HepG2 (cell line): ENCODE data around the gene UBE2O. TPM values are rescaled to one million over a fixed set of nuclear protein-coding genes. Genes with fewer than 3 reads are reported as not detected.

ENCODE experiments used
- ATF1 ChIP-seq: IDR thresholded peaks from 2 replicates; pipeline ENCODE4 v1.6.1; 2016; ENCODE audit warnings: mild to moderate bottlenecking, control low read depth
- GFI1 ChIP-seq: sonication (generic); formaldehyde crosslinking; IDR thresholded peaks from 2 replicates; pipeline ENCODE4 v1.5.0; 2020; ENCODE audit warnings: missing genetic modification reagents, mild to moderate bottlenecking, borderline replicate concordance
- HDAC2 ChIP-seq: sonication (generic); formaldehyde crosslinking; IDR thresholded peaks from 2 replicates; pipeline ENCODE4 v1.4.0; 2020; ENCODE audit warnings: missing genetic modification reagents
- HDAC6 ChIP-seq: fragments of 200-600 bp; sonication (generic); IDR thresholded peaks from 2 replicates; pipeline ENCODE4 v1.7.0; 2017; ENCODE audit warnings: mild to moderate bottlenecking, antibody characterized with exemption, low read length, low read depth
- HNRNPH1 ChIP-seq: fragments of 200-400 bp; formaldehyde crosslinking; optimal IDR thresholded peaks from 2 replicates; pipeline ENCODE3; 2017; ENCODE audit warnings: mild to moderate bottlenecking, low read depth, low read length
- MTF2 ChIP-seq: sonication (generic); formaldehyde crosslinking; IDR thresholded peaks from 2 replicates; pipeline ENCODE4 v1.5.0; 2020; ENCODE audit warnings: missing genetic modification reagents, borderline replicate concordance
- REST ChIP-seq, 2 experiments: IDR thresholded peaks; 2 replicates each; pipeline ENCODE4 v1.6.1; 2011 to 2012; ENCODE audit warnings: low read length in 2 of 2, borderline replicate concordance in 1 of 2, low read depth in 1 of 2, mild to moderate bottlenecking in 1 of 2, moderate library complexity in 1 of 2
- SIX4 ChIP-seq: sonication (generic); formaldehyde crosslinking; IDR thresholded peaks from 2 replicates; pipeline ENCODE4 v1.4.0; 2020; ENCODE audit warnings: missing genetic modification reagents
- SRF ChIP-seq: IDR thresholded peaks from 2 replicates; pipeline ENCODE4 v1.6.1; 2011; ENCODE audit warnings: mild to moderate bottlenecking, low read depth, low read length, moderate library complexity
- SRSF9 ChIP-seq: fragments of 200-400 bp; formaldehyde crosslinking; IDR thresholded peaks from 2 replicates; pipeline ENCODE4 v1.6.1; 2018; ENCODE audit warnings: borderline replicate concordance, mild to moderate bottlenecking, low read depth, low read length; ENCODE audit not compliant: insufficient read depth, poor library complexity, severe bottlenecking
- THYN1 ChIP-seq: sonication (generic); formaldehyde crosslinking; IDR thresholded peaks from 2 replicates; pipeline ENCODE4 v1.8.1; 2023; ENCODE audit warnings: low read depth, mild to moderate bottlenecking, moderate library complexity, missing genetic modification reagents, borderline replicate concordance
- USF2 ChIP-seq, 2 experiments: sonication (generic) in 1 of 2; formaldehyde crosslinking in 1 of 2; IDR thresholded peaks; 2 replicates each; pipeline versions ENCODE4 v1.5.1 to v1.6.1; 2011 to 2020; ENCODE audit warnings: borderline replicate concordance in 1 of 2, low read depth in 1 of 2, low read length in 1 of 2, mild to moderate bottlenecking in 1 of 2, missing genetic modification reagents in 1 of 2, moderate library complexity in 1 of 2
- ZBTB3 ChIP-seq: sonication (generic); formaldehyde crosslinking; IDR thresholded peaks from 2 replicates; pipeline ENCODE4 v1.4.0; 2020; ENCODE audit warnings: low read depth, mild to moderate bottlenecking, moderate library complexity, missing genetic modification reagents, borderline replicate concordance
- ZBTB7A ChIP-seq: sonication (generic); formaldehyde crosslinking; IDR thresholded peaks from 2 replicates; pipeline ENCODE4 v1.8.0; 2022; ENCODE audit warnings: mild to moderate bottlenecking, missing genetic modification reagents
- ZFP62 ChIP-seq: sonication (generic); formaldehyde crosslinking; IDR thresholded peaks from 2 replicates; pipeline ENCODE4 v1.4.0; 2020; ENCODE audit warnings: missing genetic modification reagents
- ZNF232 ChIP-seq: sonication (generic); formaldehyde crosslinking; IDR thresholded peaks from 2 replicates; pipeline ENCODE4 v1.4.0; 2020; ENCODE audit warnings: missing genetic modification reagents, borderline replicate concordance
- ZNF354B ChIP-seq: sonication (generic); formaldehyde crosslinking; IDR thresholded peaks from 2 replicates; pipeline ENCODE4 v1.8.0; 2022; ENCODE audit warnings: mild to moderate bottlenecking, missing genetic modification reagents
- ZNF430 ChIP-seq: sonication (generic); formaldehyde crosslinking; IDR thresholded peaks from 2 replicates; pipeline ENCODE4 v1.9.0; 2021; ENCODE audit warnings: mild to moderate bottlenecking, missing genetic modification reagents
- ZNF562 ChIP-seq: sonication (generic); formaldehyde crosslinking; IDR thresholded peaks from 2 replicates; pipeline ENCODE4 v1.8.0; 2022; ENCODE audit warnings: missing genetic modification reagents, borderline replicate concordance
- polyA plus RNA-seq, 8 experiments: library from polyadenylated mRNA; depleted of rRNA in 3 of 8; stranded (reverse) in 7 of 8; unstranded in 1 of 8; fragments of >200 nt; fragmentation: Illumina TruSeq in 4 of 8; extraction: Trizol in 4 of 8; gene quantifications; 2 replicates each; pipeline versions ENCODE4 v1.2.1 to v1.2.3, GENCODE V29; 2011 to 2016; ENCODE audit warnings: low read depth in 4 of 8, missing spikeins in 1 of 8, mixed read lengths in 1 of 8; ENCODE audit not compliant: insufficient read depth in 1 of 8
- total RNA-seq, 5 experiments: library from RNA; depleted of rRNA; stranded (reverse); fragments of >200 nt; fragmentation: Illumina TruSeq; extraction: Trizol; gene quantifications; 2 replicates each; pipeline ENCODE4 v1.2.3, GENCODE V29; 2016; ENCODE audit warnings: low read depth in 1 of 5
- TF ChIP-seq, protein P1 (sequence below): IDR thresholded peaks from 2 replicates; pipeline ENCODE4 v1.6.1; 2016; ENCODE audit warnings: missing genetic modification reagents, missing compliant biosample characterization
- TF ChIP-seq, protein P2 (sequence below): sonication (generic); formaldehyde crosslinking; IDR thresholded peaks from 2 replicates; pipeline ENCODE4 v1.9.0; 2022; ENCODE audit warnings: low read depth, missing genetic modification reagents
- TF ChIP-seq, protein P3 (sequence below): sonication (generic); formaldehyde crosslinking; IDR thresholded peaks from 2 replicates; pipeline ENCODE4 v1.4.0; 2020; ENCODE audit warnings: missing genetic modification reagents

The UBE2O gene
- total and polyA plus RNA-seq, 2 of the 13 experiments (the other 11 are each of a cell fraction or from before 2014, with no cell fraction given): 21.5 to 23.5 TPM

DNA sequence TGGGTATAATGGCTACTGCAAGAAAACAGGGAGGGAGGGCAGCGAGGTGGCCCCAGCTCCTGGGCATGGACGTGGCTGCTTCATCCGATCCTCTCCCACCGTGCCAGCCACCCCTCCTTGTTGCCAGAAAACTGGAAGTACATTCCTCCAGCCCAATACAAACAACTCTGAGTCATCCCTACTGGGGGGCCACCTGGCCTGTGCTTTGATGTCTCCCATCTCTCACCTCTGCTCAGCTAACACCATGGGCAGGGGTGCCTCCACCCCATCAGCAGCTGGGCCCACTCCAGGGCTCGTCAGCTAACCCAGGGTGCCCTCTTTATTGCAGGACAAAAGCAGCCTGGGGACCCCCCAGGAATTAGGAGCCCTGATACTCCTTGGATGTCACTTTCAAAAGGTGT is 46.3 kb upstream of the UBE2O start (continued):
- TF ChIP-seq HDAC6 (no peak), ZBTB7A (0 out of 2 replicates have a peak, but pooled peaks have one; percentile 57), ZNF430 (CRISPR knock-in tag) (0 out of 2 replicates have a peak, but pooled peaks have one; percentile 67), ZFP62 (CRISPR knock-in tag) (no peak), USF2 (IDR thresholded peaks at IDR 0.05; ENCODE audit: low read depth, low read length) (no peak), USF2 (CRISPR knock-in tag; IDR thresholded peaks at IDR 0.05; ENCODE audit: borderline replicate concordance) (no peak), HNRNPH1 (peak; percentile 33), ZNF562 (no peak), REST (IDR thresholded peaks at IDR 0.05; ENCODE audit: borderline replicate concordance in 1 of 2, low read depth in 1 of 2, low read length in 2 of 2) (no peak), HDAC2 (peak; percentile 95), ZBTB3 (CRISPR knock-in tag) (0 out of 2 replicates have a peak, but pooled peaks have one; percentile 78), SIX4 (CRISPR knock-in tag) (no peak), THYN1 (CRISPR knock-in tag) (no peak), ZNF232 (peak; percentile 88), SRSF9 (no peak), ZNF354B (CRISPR knock-in tag) (no peak), ATF1 (no peak), GFI1 (CRISPR knock-in tag) (no peak), SRF (no peak), MTF2 (CRISPR knock-in tag) (no peak)
- TF ChIP-seq, protein P1, sequence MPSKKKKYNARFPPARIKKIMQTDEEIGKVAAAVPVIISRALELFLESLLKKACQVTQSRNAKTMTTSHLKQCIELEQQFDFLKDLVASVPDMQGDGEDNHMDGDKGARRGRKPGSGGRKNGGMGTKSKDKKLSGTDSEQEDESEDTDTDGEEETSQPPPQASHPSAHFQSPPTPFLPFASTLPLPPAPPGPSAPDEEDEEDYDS (CRISPR knock-in tag): peak; percentile 66; the same call in 1 of the 2 replicates
- TF ChIP-seq, protein P2, sequence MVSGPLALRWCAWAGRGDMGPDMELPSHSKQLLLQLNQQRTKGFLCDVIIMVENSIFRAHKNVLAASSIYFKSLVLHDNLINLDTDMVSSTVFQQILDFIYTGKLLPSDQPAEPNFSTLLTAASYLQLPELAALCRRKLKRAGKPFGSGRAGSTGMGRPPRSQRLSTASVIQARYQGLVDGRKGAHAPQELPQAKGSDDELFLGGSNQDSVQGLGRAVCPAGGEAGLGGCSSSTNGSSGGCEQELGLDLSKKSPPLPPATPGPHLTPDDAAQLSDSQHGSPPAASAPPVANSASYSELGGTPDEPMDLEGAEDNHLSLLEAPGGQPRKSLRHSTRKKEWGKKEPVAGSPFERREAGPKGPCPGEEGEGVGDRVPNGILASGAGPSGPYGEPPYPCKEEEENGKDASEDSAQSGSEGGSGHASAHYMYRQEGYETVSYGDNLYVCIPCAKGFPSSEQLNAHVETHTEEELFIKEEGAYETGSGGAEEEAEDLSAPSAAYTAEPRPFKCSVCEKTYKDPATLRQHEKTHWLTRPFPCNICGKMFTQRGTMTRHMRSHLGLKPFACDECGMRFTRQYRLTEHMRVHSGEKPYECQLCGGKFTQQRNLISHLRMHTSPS (CRISPR knock-in tag): peak; percentile 99
- TF ChIP-seq, protein P3, sequence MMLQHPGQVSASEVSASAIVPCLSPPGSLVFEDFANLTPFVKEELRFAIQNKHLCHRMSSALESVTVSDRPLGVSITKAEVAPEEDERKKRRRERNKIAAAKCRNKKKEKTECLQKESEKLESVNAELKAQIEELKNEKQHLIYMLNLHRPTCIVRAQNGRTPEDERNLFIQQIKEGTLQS (CRISPR knock-in tag): peak; percentile 99
